Neural crest cell (in vitro differentiated cells): Measurements from ENCODE around the gene DNAJC13. TPM values are rescaled to one million over a fixed set of nuclear protein-coding genes. Genes with fewer than 3 reads are reported as not detected.

Source experiments
- DNase-seq: peaks from one replicate; pipeline ENCODE4 v3.0.0; 2021; ENCODE audit warnings: low read depth, mixed read lengths, low spot score
- H3K27ac Mint-ChIP-seq: one replicate; pipeline ENCODE4 v1.8.0; 2021; ENCODE audit warnings: mild to moderate bottlenecking, mixed read lengths; ENCODE audit not compliant: unreplicated experiment
- H3K27me3 Mint-ChIP-seq: 2 replicates; pipeline ENCODE4 v1.8.0; 2021; ENCODE audit warnings: low read depth, mild to moderate bottlenecking, mixed read lengths
- H3K36me3 Mint-ChIP-seq: 2 replicates; pipeline ENCODE4 v1.8.0; 2021; ENCODE audit warnings: low read depth, mild to moderate bottlenecking, mixed read lengths
- H3K4me1 Mint-ChIP-seq: 2 replicates; pipeline ENCODE4 v1.8.0; 2021; ENCODE audit warnings: mixed read lengths
- H3K4me3 Mint-ChIP-seq: one replicate; pipeline ENCODE4 v1.8.0; 2021; ENCODE audit warnings: mild to moderate bottlenecking, mixed read lengths
- H3K9me3 Mint-ChIP-seq: 2 replicates; pipeline ENCODE4 v1.8.0; 2021; ENCODE audit warnings: mixed read lengths
- CTCF ChIP-seq: fragments of 200-600 bp; sonication (generic); conservative IDR thresholded peaks from 2 replicates; pipeline ENCODE4 v1.5.0; 2021; ENCODE audit warnings: antibody characterized with exemption, mild to moderate bottlenecking
- total RNA-seq: library from RNA; stranded (reverse); gene quantifications from 2 replicates; pipeline ENCODE4 v1.2.1, GENCODE V29; 2021

Gene DNAJC13
- total RNA-seq, 1 donor from 2014 or later: 36.0 TPM

- no peaks in the 10 kb centered on the region for H3K4me1 Mint-ChIP-seq
- no peak for TF ChIP-seq CTCF
- no peak overlapping the region for H3K4me3 Mint-ChIP-seq
- no peaks in the 10 kb centered on the region for H3K9me3 Mint-ChIP-seq
- no peak overlapping the region for H3K27ac Mint-ChIP-seq
- H3K36me3 Mint-ChIP-seq: peaks cover 15% of the 10 kb centered on the region
- no peak for DNase-seq
- no peaks in the 10 kb centered on the region for H3K27me3 Mint-ChIP-seq
Measured at GRCh38 chr3:132530624-132531023, 113.3 kb downstream of the DNAJC13 start.

- H3K9me3 Mint-ChIP-seq: no peaks in the 10 kb centered on the region
- peak; percentile 53 for DNase-seq
- no peaks in the 10 kb centered on the region for H3K27me3 Mint-ChIP-seq
- peak; percentile 79 for TF ChIP-seq CTCF
- H3K36me3 Mint-ChIP-seq: peaks cover 12% of the 10 kb centered on the region
- no peak overlapping the region for H3K4me3 Mint-ChIP-seq
- H3K4me1 Mint-ChIP-seq: no peaks in the 10 kb centered on the region
- H3K27ac Mint-ChIP-seq: no peak overlapping the region
Measured at GRCh38 chr3:132535575-132536441, 118.5 kb downstream of the DNAJC13 start.

- DNase-seq: no peak
- no peaks in the 10 kb centered on the region for H3K27me3 Mint-ChIP-seq
- no peak for TF ChIP-seq CTCF
- no peak overlapping the region for H3K4me3 Mint-ChIP-seq
- H3K36me3 Mint-ChIP-seq: peaks cover 10% of the 10 kb centered on the region
- H3K4me1 Mint-ChIP-seq: no peaks in the 10 kb centered on the region
- H3K27ac Mint-ChIP-seq: no peak overlapping the region
- no peaks in the 10 kb centered on the region for H3K9me3 Mint-ChIP-seq
Measured at GRCh38 chr3:132536442-132537153, 119.3 kb downstream of the DNAJC13 start.

GRCh38 chr3:132537297-132537696 lies 120.0 kb downstream of the DNAJC13 start:
- no peak overlapping the region for H3K27ac Mint-ChIP-seq
- peaks cover 10% of the 10 kb centered on the region for H3K36me3 Mint-ChIP-seq
- no peak for DNase-seq
- no peaks in the 10 kb centered on the region for H3K4me1 Mint-ChIP-seq
- no peak overlapping the region for H3K4me3 Mint-ChIP-seq
- peak; percentile 18 for TF ChIP-seq CTCF
- H3K27me3 Mint-ChIP-seq: no peaks in the 10 kb centered on the region
- no peaks in the 10 kb centered on the region for H3K9me3 Mint-ChIP-seq

- TF ChIP-seq CTCF: no peak
- no peak overlapping the region for H3K27ac Mint-ChIP-seq
- no peaks in the 10 kb centered on the region for H3K9me3 Mint-ChIP-seq
Measured at GRCh38 chr3:132538072-132538471, 120.8 kb downstream of the DNAJC13 start.

More at GRCh38 chr3:132538072-132538471, 120.8 kb downstream of the DNAJC13 start:
- DNase-seq: no peak
- Mint-ChIP-seq H3K27me3 (no peaks in the 10 kb centered on the region), H3K4me1 (no peaks in the 10 kb centered on the region), H3K36me3 (peaks cover 12% of the 10 kb centered on the region), H3K4me3 (no peak overlapping the region)
